Measurements from ENCODE around the gene NAMPT.
"Not testable (repeated sequence)": the region's sequence is repeated elsewhere in the genome, so short reads cannot be mapped to it uniquely, and the experiment has no call there.

Gene NAMPT

DNA sequence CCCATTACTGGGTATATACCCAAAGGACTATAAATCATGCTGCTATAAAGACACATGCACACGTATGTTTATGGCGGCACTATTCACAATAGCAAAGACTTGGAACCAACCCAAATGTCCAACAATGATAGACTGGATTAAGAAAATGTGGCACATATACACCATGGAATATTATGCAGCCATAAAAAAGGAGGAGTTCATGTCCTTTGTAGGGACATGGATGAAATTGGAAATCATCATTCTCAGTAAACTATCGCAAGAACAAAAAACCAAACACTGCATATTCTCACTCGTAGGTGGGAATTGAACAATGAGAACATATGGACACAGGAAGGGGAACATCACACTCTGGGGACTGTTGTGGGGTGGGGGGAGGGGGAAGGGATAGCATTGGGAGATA is 13.8 kb upstream of the NAMPT start:
- not testable (repeated sequence) for DNase-seq

DNA sequence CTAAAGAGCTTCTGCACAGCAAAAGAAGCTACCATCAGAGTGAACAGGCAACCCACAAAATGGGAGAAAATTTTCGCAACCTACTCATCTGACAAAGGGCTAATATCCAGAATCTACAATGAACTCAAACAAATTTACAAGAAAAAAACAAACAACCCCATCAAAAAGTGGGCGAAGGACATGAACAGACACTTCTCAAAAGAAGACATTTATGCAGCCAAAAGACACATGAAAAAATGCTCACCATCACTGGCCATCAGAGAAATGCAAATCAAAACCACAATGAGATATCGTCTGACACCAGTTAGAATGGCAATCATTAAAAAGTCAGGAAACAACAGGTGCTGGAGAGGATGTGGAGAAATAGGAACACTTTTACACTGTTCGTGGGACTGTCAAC is 13.4 kb upstream of the NAMPT start:
- DNase-seq: not testable (repeated sequence)

DNA sequence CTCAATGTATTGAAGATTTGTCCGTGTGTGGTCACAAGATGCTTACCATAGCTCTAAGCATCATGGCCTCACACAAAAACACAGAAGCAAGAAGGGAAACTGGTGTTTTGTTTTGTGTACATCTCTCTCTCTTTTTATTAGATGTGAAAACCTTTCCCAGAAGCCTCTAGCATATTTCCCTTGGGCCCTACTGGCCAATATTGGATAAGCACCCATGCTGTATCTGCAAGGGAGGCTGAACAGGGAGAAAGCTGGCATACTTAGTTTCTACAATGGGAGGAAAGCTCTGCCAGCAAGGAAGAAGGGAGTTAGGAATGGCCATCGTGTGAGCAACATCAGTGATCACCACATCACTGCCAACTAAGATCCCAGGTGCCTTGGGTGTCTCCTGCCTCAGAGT is 9.6 kb upstream of the NAMPT start:
- DNase-seq: no peak

DNA sequence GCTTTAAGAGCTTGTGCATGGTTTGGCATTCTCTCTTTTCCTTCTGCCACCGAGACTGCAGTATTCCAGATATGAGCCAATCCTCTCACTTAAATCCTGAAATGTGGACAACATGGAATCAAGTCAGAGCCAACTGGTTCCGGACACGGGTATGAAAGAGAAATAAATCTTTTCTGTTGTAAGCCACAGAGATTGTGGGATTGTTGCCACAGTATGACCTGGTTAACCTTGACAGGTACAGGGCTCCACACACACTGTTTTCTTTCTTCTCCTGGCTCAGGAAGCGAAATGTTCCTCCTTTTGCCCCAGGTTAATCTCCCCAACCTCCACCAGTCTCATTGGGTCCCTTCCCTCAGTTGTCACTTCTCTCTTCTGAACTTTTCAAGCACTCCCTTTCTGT is 6.5 kb upstream of the NAMPT start:
- no peak for DNase-seq

DNA sequence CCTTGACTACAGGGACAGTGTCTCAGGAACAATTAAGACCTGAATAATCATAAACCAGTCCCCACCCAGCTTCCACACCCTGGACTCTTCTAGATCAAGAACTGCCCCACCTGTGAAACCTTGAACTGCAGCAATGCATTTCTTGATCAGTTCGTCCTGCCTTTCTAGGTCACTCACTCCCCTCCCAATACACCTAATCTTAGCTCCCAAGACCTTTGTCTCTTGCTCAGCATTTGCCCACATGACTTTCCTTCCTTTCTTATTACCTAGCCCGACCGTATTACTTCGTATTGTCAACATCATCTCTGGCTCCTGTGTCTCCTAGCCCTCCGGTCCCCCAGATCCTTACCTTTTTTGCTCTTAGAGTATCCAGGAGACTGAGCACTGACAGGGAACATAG is 5.5 kb upstream of the NAMPT start:
- DNase-seq: no peak

DNA sequence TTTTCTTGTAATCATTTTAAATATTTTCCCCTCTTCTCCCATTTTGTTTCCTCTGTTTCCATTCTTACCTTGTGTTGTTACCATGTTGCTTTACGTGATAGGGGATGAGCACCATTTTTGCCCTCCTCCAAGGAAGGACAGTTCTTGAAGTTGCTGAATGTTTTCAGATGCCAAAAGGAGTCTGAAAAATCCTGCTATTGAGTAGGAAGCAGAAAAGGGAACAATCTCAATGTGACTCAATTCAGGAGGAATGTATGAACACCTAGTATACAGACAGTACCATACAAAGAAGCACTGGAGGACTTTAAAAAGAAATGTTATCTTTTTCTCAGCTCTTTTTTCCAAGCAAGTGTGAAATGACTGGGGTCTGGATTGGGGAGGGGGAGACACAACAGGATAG is 5.1 kb upstream of the NAMPT start:
- DNase-seq: no peak

DNA sequence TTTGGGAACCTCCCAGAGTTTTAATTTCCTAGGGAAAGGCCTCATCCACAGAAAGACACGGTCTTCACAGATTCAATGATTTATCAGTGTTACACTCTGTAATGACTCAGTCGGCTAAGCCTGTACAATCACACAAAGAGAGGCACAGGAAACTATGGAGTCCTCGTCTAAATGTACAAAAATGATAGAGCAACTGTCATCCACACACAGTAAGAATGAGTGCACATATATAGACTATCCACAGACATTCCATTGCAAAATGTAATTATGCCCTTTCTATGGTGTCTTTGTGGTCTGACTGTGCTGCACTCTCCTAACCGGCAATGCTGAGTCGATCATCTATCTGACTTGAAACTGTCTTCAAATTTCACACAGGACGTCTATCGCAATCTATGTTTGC is 3.5 kb upstream of the NAMPT start:
- DNase-seq: no peak

DNA sequence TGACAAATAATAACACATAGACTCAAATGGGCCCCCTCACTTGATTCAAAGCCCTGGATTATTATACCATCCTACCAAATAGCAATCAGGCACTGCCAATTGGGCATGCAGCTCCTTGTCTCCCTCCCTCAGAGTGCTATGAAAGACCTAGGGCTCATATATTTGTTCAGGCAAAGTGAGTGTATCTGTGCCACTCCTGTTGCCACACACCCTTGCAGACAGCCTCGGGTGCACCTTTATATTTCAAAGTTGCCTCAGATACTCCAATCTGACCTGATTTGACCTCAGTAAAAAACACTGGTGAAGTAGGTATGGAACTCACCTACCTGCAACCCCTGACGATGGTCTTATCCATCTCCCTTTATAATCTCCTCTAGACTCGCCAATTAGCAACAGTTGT is 3.0 kb upstream of the NAMPT start:
- no peak for DNase-seq

DNA sequence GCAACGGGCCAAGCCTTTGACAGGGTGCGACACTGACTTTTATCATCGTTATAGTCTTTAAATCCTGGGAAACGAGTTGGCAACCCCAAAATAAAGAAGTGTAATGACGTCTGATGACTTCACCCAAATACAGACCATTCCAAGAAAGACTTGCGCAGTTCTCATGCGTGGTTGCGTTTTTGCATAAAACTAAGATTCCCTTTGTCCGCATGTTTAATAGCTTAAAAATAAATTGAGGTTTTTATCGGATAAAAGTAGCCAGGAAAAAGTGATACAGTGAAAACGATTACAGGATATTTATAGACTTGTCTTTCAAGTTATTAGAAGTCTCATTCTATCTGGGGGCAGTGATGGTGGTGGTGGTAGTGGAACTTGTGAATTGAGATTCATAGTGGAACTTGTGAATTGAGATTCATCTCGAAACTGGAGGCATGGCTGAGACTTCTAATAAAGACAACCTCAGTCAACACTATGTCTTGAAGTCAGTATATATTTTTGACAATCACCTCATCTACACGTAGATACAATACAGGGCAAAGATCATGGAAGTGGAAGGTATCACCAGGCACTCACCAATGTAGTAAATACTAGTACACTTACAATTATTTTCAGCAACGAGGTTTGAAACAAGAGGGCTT is 1.2 kb upstream of the NAMPT start:
- no peak for DNase-seq

DNA sequence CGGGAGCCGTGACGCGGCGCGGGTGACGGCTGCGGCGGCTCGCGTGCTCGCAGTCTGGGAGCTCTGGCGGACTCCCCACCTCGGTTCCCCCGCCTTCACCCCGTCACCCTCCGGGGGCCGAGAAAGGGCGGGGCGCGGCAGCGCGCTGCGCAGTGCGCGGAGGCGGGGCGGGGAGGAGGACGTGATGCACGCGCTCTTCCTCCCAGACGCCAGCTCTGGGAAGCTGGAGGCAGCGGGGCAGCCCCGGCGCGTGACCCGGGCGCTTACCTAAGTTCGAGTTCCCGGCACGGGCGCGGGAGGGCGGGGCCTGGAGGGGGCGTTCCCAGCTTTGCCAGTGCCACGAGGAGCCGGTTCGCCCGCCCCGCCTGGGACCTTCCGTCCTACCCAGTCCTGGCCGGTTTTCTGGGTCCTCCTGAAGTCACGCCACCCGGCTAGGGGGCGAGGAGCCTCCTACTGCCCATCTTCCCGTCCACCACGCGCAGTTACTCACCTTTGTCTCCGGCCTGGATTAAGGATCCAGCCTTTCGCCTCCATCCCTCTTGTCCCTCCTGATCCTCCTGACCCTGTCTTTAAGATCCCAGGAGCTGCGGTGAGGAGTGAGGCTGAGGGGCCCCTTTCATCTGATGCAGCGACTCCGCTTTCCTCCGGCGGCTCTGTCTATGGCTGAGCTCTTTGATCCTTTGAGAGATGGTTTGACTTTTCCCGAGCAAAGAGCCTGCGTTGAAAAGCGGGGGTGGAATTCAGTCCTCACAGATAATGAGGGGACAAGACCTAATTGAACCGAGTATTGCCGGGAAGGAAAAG is 470 bp upstream of the NAMPT start:
- DNase-seq: peak; percentile 98

DNA sequence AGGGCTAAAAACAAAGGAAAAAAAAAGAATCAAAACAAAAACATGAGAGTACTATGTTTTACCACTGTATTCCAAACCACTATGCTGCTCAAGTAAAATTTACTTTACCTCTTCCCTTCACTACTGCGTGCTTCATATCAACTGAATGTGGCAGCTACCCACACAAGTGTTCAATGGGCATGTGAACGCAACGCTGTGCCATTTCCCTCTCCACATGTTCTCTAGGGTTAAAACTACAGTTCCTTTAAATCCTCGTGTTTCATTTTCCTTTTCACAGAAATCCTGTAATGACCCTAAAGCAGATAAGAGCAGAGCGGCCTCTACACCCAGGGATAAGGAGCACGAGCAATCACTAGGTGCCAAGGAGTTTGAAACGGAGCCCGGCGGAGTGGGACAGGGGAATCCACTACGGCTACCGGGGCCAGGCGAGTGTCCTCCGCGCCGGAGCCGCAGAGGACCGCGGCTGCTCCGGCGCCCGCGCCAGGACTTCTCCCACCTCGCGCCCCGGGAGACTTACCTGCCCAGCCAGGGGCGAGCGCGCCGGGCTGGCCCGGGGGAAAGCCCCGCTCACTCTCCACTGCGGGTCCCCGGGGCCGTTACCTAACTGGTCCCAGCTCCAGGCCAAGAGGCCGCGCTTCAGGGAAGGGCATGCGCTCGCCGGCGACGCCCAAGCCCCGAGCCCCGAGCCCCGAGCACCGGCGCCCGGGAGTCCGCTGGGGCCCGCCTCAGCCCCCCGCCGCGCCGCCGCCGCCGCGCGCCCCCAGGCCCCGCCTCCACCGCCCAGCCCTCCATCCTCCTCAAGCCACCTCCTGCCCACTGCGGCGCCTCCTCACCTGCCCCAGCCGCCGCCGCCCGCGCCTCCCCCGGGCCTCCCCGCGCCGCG is 711 bp downstream of the NAMPT start:
- peak; percentile 81 for DNase-seq

DNA sequence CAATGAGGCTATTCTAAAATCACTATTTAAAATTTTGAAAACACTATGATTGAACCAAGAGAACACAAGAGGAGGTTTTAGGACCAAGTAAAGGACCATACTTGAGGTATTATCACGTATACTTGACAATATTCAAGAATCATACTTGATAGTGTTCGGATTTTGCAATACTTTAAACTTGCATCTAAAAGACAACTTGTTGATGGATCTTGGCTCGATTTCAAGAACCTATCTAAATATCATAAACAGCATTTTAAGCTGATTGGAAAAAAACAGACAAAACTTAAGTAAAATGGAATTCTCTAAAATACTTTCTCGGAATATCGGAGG is 1.3 kb downstream of the NAMPT start:
- DNase-seq: no peak

DNA sequence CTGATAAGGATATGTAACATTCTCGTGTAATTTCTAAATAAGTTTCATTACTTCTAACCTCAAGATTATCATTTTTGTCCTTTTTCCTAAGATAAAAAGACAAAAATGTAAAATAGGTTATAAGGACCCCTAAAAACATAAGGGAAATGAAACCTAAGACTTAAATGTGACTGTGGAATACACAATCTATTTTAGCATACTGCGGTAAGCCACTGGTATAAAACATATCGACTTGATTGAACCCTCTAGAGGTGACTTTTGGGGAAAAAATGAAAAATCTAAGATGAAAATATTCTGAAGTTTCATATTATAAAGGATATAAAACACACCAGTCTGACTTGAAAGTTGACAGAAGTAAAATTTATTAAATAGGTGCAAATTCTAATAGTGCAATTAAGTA is 1.9 kb downstream of the NAMPT start:
- DNase-seq: no peak

DNA sequence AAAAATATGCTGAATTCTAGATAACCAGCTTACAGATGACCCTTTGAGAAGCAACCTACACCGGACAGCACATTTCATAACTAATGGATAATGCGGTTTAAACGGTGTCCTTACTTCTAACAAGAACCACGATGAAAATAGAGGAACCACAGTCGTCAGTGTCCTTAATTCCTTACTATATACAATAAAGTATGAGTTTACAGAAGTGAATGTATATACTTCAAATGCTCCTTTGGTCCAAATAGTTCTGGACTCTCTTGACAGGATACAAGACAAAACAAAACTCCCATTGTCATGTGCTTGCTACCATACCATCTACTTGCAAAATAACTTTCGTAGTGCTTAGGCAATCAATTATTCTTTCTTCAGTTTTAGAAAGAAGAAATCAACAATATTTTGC is 2.4 kb downstream of the NAMPT start:
- DNase-seq: no peak

DNA sequence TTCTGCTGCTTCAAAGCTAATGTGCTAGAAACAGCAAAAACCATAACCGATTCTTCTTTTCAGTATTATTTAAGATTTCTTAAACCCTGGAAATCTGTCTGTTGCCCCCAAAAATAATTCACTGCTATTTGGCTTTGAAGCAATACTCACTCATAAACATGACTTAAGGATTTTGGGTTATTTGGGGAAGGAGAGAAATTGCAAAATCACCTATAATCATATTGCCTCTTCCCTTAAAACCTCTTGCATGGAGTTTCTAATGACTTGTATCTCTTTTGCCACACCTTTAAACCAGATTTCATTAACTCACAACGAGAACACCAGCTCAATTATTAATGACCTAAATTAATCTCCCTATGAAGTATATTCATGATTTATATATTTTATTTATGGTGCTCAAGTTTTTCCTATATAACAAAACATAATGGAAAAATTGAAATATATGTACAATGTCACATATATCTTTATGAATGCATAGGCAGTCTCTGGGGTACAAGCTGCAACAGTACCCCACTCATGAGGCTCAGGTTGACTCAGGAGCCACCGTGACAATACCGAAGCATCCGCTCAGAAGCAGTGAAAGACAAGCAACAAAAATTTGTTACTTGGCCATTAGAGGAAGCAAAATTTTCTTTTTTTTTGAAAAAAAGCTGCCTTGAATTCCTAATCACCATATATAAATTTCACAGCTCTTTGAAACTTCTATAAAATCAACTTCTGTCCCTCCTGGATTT is 3.0 kb downstream of the NAMPT start:
- no peak for DNase-seq

DNA sequence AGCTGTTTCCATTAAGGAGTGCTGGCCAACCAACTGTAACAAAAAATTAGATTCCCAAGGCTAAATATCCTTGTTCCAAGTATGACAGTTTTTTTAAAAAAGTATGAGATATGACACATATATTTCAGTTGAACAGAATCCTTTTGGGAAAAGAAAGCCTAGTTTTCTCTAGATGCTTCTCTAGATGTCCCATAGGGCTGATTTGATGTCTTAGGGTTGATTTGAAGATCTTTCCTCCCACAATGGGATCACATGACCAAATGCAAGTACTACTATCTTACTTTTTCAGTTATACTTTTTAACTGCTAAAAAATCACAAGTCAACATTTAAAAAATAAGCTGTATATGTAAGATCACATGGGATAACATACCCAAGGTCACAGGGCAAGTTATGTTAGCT is 3.7 kb downstream of the NAMPT start:
- DNase-seq: no peak

DNA sequence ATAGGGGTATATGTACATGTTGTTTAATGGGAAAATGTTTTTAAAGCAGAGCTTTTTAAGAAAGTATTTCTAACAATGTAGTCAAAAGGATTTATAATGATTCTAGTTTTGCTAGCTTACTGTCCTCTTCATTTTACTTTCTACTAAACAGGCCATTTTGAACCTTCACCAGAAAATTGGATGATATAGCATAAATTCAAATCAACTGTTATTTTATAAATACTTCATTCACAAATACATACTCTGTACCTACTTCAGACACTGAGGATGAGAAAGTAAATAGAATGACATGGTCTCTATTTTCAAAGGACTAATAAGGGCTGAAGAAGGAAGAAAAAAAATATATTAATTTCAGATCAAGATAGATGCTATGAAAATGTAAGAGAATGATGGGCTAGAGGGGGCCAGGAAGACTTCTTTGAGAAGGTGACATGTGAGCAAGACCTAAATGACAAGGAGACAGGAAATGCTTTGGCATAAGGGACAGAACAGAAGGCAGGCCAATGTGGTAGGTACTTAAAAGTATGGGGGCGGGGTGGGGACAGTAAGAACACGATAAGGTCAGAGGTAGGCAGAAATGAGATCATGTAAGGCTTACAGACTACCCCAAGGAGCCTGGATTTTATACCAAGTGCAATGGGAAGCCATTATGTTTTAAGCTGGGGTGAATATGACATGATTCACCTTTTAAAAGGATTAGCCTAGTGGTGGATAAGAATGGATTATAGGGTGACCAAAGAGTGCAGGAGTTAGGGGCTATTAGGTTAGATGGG is 5.2 kb downstream of the NAMPT start:
- DNase-seq: no peak

DNA sequence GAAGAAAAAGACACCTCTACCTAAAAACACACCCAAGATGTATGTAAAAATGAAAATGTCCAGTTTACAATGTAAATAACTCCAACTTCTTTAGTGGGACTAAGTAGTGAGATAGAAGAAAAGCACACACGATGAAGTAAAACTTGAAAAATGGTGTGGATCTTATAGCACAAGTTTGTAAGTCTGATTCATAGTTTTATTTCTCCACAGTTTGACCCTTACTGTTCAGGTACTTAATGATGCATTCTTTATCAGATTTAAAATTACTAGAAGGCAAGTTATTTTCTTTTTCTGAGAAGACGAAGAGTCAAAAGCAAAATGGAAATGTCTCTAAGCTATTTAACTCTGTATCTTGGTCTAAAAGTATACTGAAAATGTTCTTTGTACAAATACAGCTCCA is 6.1 kb downstream of the NAMPT start:
- no peak for DNase-seq

DNA sequence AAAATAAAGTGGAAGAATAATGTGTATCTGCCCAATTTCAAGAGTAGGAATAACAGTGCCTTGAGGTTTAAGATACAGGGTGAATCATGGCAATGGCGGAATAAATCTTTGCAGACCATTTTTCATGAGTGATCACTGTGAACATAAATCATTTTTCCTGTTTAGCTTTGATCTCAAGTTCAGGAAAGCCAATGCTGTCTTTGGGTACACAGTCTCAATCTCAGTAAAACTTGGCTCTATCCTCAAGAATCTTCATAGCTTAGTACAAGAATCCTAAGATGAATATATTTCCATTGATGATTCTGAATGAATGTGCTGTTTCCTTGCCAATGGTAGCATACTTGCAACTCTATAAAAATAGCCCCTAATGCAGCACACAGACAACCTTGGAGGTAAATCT is 6.8 kb downstream of the NAMPT start:
- no peak for DNase-seq

DNA sequence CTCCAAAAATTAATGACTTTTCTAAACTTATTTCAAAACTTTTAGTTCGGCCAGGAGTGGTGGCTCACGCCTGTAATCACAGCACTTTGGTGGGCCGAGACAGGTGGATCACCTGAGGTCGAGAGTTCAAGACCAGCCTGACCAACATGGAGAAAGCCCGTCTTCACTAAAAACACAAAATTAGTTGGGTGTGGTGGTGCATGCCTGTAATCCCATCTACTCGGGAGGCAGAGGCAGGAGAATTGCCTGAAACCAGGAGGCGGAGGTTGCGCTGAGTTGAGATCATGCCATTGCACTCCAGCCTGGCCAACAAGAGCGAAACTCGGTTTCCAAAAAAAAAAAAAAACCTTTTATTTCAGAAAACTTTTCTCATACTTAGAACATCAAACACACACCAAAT is 8.3 kb downstream of the NAMPT start:
- DNase-seq: no peak

DNA sequence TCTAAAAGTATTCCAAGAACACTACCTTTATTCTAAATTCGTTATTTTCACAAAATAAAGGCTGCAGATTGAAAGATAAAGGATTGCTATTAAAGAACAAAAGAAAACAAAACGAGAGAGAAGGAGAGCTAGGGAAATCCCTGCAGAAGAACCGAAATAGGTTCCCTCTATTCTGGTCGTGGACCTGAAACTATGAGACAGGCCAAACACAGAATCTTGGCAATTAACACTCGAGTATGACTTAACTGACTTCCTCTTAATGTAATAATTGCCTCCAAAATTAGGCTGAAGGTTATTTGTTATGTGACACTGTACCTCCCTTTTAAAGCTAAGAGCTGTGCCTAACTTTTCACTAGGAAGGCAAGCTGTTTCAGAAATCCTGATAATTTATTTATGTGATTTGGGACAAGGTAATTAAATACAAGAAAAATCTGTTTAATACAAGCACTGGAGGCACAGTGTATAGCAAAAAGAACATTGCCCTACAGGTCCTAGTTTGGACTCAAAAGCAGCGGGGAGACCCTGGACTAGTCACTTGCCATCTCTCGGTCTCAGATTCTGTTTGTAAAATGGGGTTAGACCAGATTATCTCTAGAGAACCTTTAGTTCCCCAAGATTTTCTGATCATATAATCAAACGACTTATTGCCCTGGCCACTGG is 11.6 kb downstream of the NAMPT start:
- DNase-seq: no peak

All from eye (tissue), 1 donor.